ENCODE measurements around the gene NDUFA9. TPM values are rescaled to one million over a fixed set of nuclear protein-coding genes. Genes with fewer than 3 reads are reported as not detected.

Gene NDUFA9
- total RNA-seq, 2 donors from 2014 or later, result 201 to 225 TPM

GRCh38 chr12:4679711-4680110 is 30.8 kb downstream of the NDUFA9 start:
- ATAC-seq (no peak), DNase-seq (no peak)
- intact Hi-C loops (cut with DNase I), result no loop called here

- ATAC-seq (no peak), DNase-seq (no peak)
- intact Hi-C loops (cut with DNase I), result no loop called here
Observed at GRCh38 chr12:4681732-4682131, 32.8 kb downstream of the NDUFA9 start.

GRCh38 chr12:4685317-4685716 is 36.4 kb downstream of the NDUFA9 start:
- ATAC-seq (peak in 1 of 2 donors; percentile 38), DNase-seq (no peak)
- intact Hi-C loops (cut with DNase I), result no loop called here

- intact Hi-C loops (cut with DNase I), result no loop called here
- DNase-seq (no peak), ATAC-seq (no peak)
Observed at GRCh38 chr12:4690760-4691159, 41.8 kb downstream of the NDUFA9 start.

Other genes starting within 250 kb of the NDUFA9 start
- not detected for gene FGF6, start 203.3 kb upstream of the NDUFA9 start, total RNA-seq
- 1 to 10 TPM; 1.1 to 2.8 TPM for gene RAD51AP1, start 110.2 kb upstream of the NDUFA9 start, total RNA-seq
- gene DYRK4, start 86.9 kb upstream of the NDUFA9 start, total RNA-seq, result 10 to 100 TPM; 21.4 to 27.1 TPM
- 1 to 10 TPM; 5.2 to 5.9 TPM for gene AKAP3, start 63 bp upstream of the NDUFA9 start, total RNA-seq
- 1 to 10 TPM; 3.5 to 4.3 TPM for gene GALNT8, start 71.3 kb downstream of the NDUFA9 start, total RNA-seq

Measured in left cardiac atrium (tissue), 4 donors.